ENCODE measurements around the gene GOLGA8K. TPM values are rescaled to one million over a fixed set of nuclear protein-coding genes. Genes with fewer than 3 reads are reported as not detected.
"Not testable (repeated sequence)": the region's sequence is repeated elsewhere in the genome, so short reads cannot be mapped to it uniquely, and the experiment has no call there.

The GOLGA8K gene, protein sequence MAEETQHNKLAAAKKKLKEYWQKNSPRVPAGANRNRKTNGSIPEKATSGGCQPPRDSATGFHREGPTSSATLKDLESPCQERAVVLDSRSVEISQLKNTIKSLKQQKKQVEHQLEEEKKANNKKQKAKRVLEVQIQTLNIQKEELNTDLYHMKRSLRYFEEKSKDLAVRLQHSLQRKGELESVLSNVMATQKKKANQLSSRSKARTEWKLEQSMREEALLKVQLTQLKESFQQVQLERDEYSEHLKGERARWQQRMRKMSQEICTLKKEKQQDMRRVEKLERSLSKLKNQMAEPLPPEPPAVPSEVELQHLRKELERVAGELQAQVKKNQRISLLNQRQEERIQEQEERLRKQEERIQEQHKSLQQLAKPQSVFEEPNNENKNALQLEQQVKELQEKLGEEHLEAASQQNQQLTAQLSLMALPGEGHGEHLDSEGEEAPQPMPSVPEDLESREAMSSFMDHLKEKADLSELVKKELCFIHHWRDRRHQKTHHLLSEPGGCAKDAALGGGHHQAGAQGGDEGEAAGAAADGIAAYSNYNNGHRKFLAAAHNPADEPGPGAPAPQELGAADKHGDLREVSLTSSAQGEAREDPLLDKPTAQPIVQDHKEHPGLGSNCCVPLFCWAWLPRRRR
- total RNA-seq: under 1 TPM; 0.20 to 0.91 TPM
- polyA plus RNA-seq (2013, experiment 1 of 2): 0.36 TPM
- not detected for polyA plus RNA-seq (2013, experiment 2 of 2)
- long read RNA-seq, experiment 1: 0 reads
- long read RNA-seq, experiment 2: 0 reads
- long read RNA-seq, experiment 3: 0 reads
- long read RNA-seq, experiment 4: 0 reads

DNA sequence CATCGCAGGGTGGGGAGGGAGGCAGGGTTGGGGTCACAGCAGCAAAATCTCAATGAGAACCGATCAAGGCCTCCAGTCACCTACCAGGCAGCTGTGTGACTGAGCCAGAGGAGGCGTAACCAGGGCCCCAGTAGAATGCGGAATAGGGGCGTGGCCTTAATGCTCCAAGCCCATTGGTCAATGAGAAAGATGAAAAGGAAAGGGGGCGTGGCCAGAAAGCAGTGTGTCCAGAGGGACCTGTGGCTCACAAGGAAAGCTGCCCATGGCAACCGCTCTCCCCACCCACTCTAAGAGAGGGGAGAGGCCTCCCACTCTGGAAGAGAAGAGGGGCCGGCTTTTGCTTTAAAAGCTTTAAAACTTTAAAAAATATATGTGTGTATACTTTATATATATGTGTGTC, at the start of gene GOLGA8K:
GOLGA8K (minus strand) TSS at position 101 of the 400 bp plus-strand sequence; CDS start at position 3, 98 bp downstream.
- not testable (repeated sequence) for H3K36me3 ChIP-seq (ENCODE audit: control insufficient read depth, insufficient read depth, low read length); H3K27ac ChIP-seq (ENCODE audit: low read depth, low read length); H3K27ac Mint-ChIP-seq; H3K36me3 Mint-ChIP-seq (ENCODE audit: low read depth); H3K9me3 ChIP-seq (ENCODE audit: control insufficient read depth, low read length); H3K27me3 Mint-ChIP-seq (ENCODE audit: insufficient read depth); H3K9me3 Mint-ChIP-seq; H3K4me1 Mint-ChIP-seq; H3K4me3 Mint-ChIP-seq; DNase-seq; H3K4me3 ChIP-seq (ENCODE audit: low read length); H3K4me1 ChIP-seq (ENCODE audit: control insufficient read depth, insufficient read depth, low read length); H3K27me3 ChIP-seq (ENCODE audit: control insufficient read depth, insufficient read depth, low read length, poor library complexity, severe bottlenecking); H3K9ac ChIP-seq (ENCODE audit: extremely low read depth, low read length, poor library complexity, severe bottlenecking)
- WGBS, 2 experiments (ENCODE audit: insufficient coverage in 1 of 2, insufficient read length in 1 of 2): no CpG with 5 or more reads among the region's 8 CpGs

DNA sequence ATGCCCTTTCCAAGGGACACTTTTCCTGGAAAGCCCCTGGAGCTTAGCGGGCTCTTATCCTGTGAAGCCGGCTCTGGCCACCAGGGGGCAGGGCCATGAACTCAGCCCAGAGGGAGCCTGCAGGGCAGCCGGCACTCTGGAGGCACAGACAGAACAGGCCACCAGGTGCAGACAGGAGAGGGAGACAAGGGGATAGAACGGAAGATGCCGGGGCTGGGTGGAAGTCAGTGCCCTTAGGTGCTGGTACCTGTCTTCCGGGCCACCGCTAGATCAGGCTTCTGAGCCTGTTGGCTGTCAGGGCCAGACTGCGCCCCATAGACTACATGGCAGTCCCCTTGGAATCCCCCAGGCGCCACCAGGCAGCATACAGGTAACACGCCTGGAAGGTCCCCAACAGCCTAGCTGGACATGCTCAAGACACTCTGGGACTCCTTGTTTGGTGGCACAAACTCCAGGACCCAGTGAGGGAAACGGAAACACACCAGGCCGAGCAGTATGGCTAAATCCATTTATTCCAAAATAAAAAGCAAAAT, 37.4 kb upstream of the GOLGA8K start:
- H3K27ac Mint-ChIP-seq; H3K27me3 Mint-ChIP-seq (ENCODE audit: insufficient read depth); H3K9ac ChIP-seq (ENCODE audit: extremely low read depth, low read length, poor library complexity, severe bottlenecking); H3K36me3 ChIP-seq (ENCODE audit: control insufficient read depth, insufficient read depth, low read length); H3K27ac ChIP-seq (ENCODE audit: low read depth, low read length); H3K4me3 ChIP-seq (ENCODE audit: low read length); H3K36me3 Mint-ChIP-seq (ENCODE audit: low read depth); DNase-seq; H3K4me1 ChIP-seq (ENCODE audit: control insufficient read depth, insufficient read depth, low read length); H3K4me3 Mint-ChIP-seq; H3K27me3 ChIP-seq (ENCODE audit: control insufficient read depth, insufficient read depth, low read length, poor library complexity, severe bottlenecking); H3K4me1 Mint-ChIP-seq; H3K9me3 ChIP-seq (ENCODE audit: control insufficient read depth, low read length); H3K9me3 Mint-ChIP-seq: not testable (repeated sequence)
- WGBS, 2 experiments (ENCODE audit: insufficient coverage in 1 of 2, insufficient read length in 1 of 2): 17% methylated on average over 4 of the region's 12 CpGs; no CpG with 5 or more reads in 1 of the 2 experiments
- peak; percentile 44 for TF ChIP-seq CTCF (conservative IDR thresholded peaks at IDR 0.05)

- not testable (repeated sequence) for H3K4me3 ChIP-seq (ENCODE audit: low read length); H3K9me3 Mint-ChIP-seq; H3K4me1 ChIP-seq (ENCODE audit: control insufficient read depth, insufficient read depth, low read length); DNase-seq; H3K27ac Mint-ChIP-seq; H3K36me3 ChIP-seq (ENCODE audit: control insufficient read depth, insufficient read depth, low read length); H3K36me3 Mint-ChIP-seq (ENCODE audit: low read depth); H3K27me3 Mint-ChIP-seq (ENCODE audit: insufficient read depth); H3K27ac ChIP-seq (ENCODE audit: low read depth, low read length); H3K4me1 Mint-ChIP-seq; H3K9ac ChIP-seq (ENCODE audit: extremely low read depth, low read length, poor library complexity, severe bottlenecking); H3K27me3 ChIP-seq (ENCODE audit: control insufficient read depth, insufficient read depth, low read length, poor library complexity, severe bottlenecking); H3K4me3 Mint-ChIP-seq; H3K9me3 ChIP-seq (ENCODE audit: control insufficient read depth, low read length)
- no CpG with 5 or more reads among the region's 73 CpGs for WGBS, 2 experiments (ENCODE audit: insufficient coverage in 1 of 2, insufficient read length in 1 of 2)
Measured at GRCh38 chr15:32434102-32434963, 31.2 kb upstream of the GOLGA8K start.

DNA sequence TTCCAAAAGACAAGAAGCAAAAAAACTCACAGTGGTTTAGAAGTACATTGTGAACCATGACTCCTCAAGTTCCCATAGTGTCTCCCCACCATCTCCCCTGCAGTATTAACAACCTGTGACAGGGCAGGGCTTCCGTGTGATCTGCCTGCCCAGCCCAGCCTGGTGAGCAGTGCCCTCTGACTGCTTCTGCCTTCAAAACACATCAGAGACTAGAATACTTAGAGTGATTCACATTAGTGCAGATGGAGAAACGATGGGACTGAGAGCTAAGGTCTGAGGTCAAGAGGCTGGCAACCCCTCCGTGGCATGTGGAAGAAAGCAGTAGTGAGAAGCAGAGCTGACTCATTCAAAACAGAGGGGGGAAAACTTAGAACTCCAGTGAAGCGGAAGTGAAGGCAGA, 24.5 kb upstream of the GOLGA8K start:
- not testable (repeated sequence) for H3K4me1 Mint-ChIP-seq; H3K27me3 Mint-ChIP-seq (ENCODE audit: insufficient read depth); H3K4me3 ChIP-seq (ENCODE audit: low read length); H3K27ac Mint-ChIP-seq; H3K36me3 Mint-ChIP-seq (ENCODE audit: low read depth); DNase-seq; H3K9ac ChIP-seq (ENCODE audit: extremely low read depth, low read length, poor library complexity, severe bottlenecking); H3K9me3 Mint-ChIP-seq; H3K27me3 ChIP-seq (ENCODE audit: control insufficient read depth, insufficient read depth, low read length, poor library complexity, severe bottlenecking); H3K27ac ChIP-seq (ENCODE audit: low read depth, low read length); H3K4me3 Mint-ChIP-seq; H3K36me3 ChIP-seq (ENCODE audit: control insufficient read depth, insufficient read depth, low read length); H3K4me1 ChIP-seq (ENCODE audit: control insufficient read depth, insufficient read depth, low read length); H3K9me3 ChIP-seq (ENCODE audit: control insufficient read depth, low read length)
- 82% methylated on average over 1 of the region's 4 CpGs; no CpG with 5 or more reads in 1 of the 2 experiments for WGBS, 2 experiments (ENCODE audit: insufficient coverage in 1 of 2, insufficient read length in 1 of 2)

DNA sequence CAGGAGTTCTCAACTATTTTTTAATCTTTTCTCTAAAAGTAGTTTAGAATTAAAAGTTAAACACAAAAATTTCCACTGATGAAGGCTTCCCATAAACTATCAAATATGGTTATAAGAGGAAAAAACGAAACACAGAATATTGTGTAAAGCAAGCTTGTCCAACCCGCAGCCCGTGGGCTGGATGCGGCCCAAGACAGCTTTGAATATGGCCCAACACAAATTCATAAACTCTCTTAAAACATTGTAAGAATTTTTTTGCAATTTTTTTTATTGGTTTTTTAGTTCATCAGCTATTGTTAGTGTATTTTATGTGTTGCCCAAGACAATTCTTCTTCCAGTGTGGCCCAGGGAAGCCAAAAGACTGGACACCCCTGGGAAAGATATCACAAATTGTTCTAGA, 23.4 kb upstream of the GOLGA8K start:
- H3K9me3 ChIP-seq (ENCODE audit: control insufficient read depth, low read length); H3K9me3 Mint-ChIP-seq; H3K9ac ChIP-seq (ENCODE audit: extremely low read depth, low read length, poor library complexity, severe bottlenecking); H3K27me3 Mint-ChIP-seq (ENCODE audit: insufficient read depth); H3K4me1 Mint-ChIP-seq; H3K27ac Mint-ChIP-seq; H3K4me1 ChIP-seq (ENCODE audit: control insufficient read depth, insufficient read depth, low read length); H3K27me3 ChIP-seq (ENCODE audit: control insufficient read depth, insufficient read depth, low read length, poor library complexity, severe bottlenecking); H3K36me3 Mint-ChIP-seq (ENCODE audit: low read depth); H3K4me3 Mint-ChIP-seq; DNase-seq; H3K36me3 ChIP-seq (ENCODE audit: control insufficient read depth, insufficient read depth, low read length); H3K4me3 ChIP-seq (ENCODE audit: low read length); H3K27ac ChIP-seq (ENCODE audit: low read depth, low read length): not testable (repeated sequence)
- WGBS, 2 experiments (ENCODE audit: insufficient coverage in 1 of 2, insufficient read length in 1 of 2): 94% methylated on average over 3 of the region's 4 CpGs; no CpG with 5 or more reads in 1 of the 2 experiments
